HFFc6 (cell line): ENCODE results near the gene EPS8L2. TPM values are rescaled to one million over a fixed set of nuclear protein-coding genes. Genes with fewer than 3 reads are reported as not detected.

Experiments used
- DNase-seq: peaks from one replicate; pipeline ENCODE4 v3.0.0-alpha.2; 2018
- H3K27ac Mint-ChIP-seq: 2 replicates; pipeline ENCODE4 v1.8.0; 2020; ENCODE audit warnings: mild to moderate bottlenecking, mixed read lengths
- H3K27me3 Mint-ChIP-seq: 2 replicates; pipeline ENCODE4 v1.8.0; 2021; ENCODE audit warnings: mild to moderate bottlenecking, moderate library complexity, mixed read lengths; ENCODE audit not compliant: insufficient read depth
- H3K36me3 Mint-ChIP-seq: 2 replicates; pipeline ENCODE4 v1.8.0; 2021; ENCODE audit warnings: low read depth, mixed read lengths
- H3K4me1 Mint-ChIP-seq: 2 replicates; pipeline ENCODE4 v1.8.0; 2020; ENCODE audit warnings: low read depth, mixed read lengths
- H3K4me3 Mint-ChIP-seq: 2 replicates; pipeline ENCODE4 v1.8.0; 2020; ENCODE audit warnings: mild to moderate bottlenecking, moderate library complexity, mixed read lengths
- H3K9me3 Mint-ChIP-seq: 2 replicates; pipeline ENCODE4 v1.8.0; 2020; ENCODE audit warnings: mild to moderate bottlenecking, mixed read lengths
- CTCF ChIP-seq: fragments of 200-600 bp; sonication (generic); IDR thresholded peaks from 2 replicates; pipeline ENCODE4 v1.5.0; 2021; ENCODE audit warnings: antibody characterized with exemption, mild to moderate bottlenecking
- total RNA-seq, 6 experiments: library from RNA; stranded (reverse); fragmentation: NEBNext Ultra II Directional; extraction: Animal tissue kit (Norgen Biotek cat#: 25700); gene quantifications; 2 replicates in 1 of 6; 3 replicates in 5 of 6; pipeline ENCODE4 v1.2.3, GENCODE V29; 2021

Gene EPS8L2
- total RNA-seq, 6 experiments from 2014 or later, result 55.5 to 70.1 (median 65.1) TPM

- no peak for TF ChIP-seq CTCF
- Mint-ChIP-seq H3K9me3 (no peaks in the 10 kb centered on the region), H3K27me3 (peaks cover 3% of the 10 kb centered on the region; the same call in 1 of the 2 replicates), H3K4me3 (no peak overlapping the region), H3K27ac (peak overlapping the region; percentile 42; the same call in 1 of the 2 replicates), H3K4me1 (peaks cover 8% of the 10 kb centered on the region; the same call in 1 of the 2 replicates), H3K36me3 (no peaks in the 10 kb centered on the region)
- no peak for DNase-seq
Observed at GRCh38 chr11:726278-727220, 20.5 kb downstream of the EPS8L2 start.

- no peak for DNase-seq
- H3K4me3 Mint-ChIP-seq, result no peak overlapping the region
- H3K9me3 Mint-ChIP-seq, result no peaks in the 10 kb centered on the region
- H3K36me3 Mint-ChIP-seq, result no peaks in the 10 kb centered on the region
- peaks cover 8% of the 10 kb centered on the region; the same call in 1 of the 2 replicates for H3K4me1 Mint-ChIP-seq
- peaks cover 3% of the 10 kb centered on the region; the same call in 1 of the 2 replicates for H3K27me3 Mint-ChIP-seq
- TF ChIP-seq CTCF, result no peak
- H3K27ac Mint-ChIP-seq, result peak overlapping the region; percentile 42; the same call in 1 of the 2 replicates
Observed at GRCh38 chr11:727281-727701, 21.3 kb downstream of the EPS8L2 start.

- peaks cover 8% of the 10 kb centered on the region; the same call in 1 of the 2 replicates for H3K4me1 Mint-ChIP-seq
- DNase-seq, result peak; percentile 93
Observed at GRCh38 chr11:727859-728748, 22.1 kb downstream of the EPS8L2 start.

GRCh38 chr11:728901-729491 lies 23.0 kb downstream of the EPS8L2 start:
- Mint-ChIP-seq H3K36me3 (no peaks in the 10 kb centered on the region), H3K9me3 (no peaks in the 10 kb centered on the region), H3K27me3 (peaks cover 5% of the 10 kb centered on the region), H3K4me3 (no peak overlapping the region), H3K4me1 (peaks cover 8% of the 10 kb centered on the region; the same call in 1 of the 2 replicates), H3K27ac (peak overlapping the region; percentile 13; the same call in 1 of the 2 replicates)
- TF ChIP-seq CTCF, result no peak
- no peak for DNase-seq

More at GRCh38 chr11:727859-728748, 22.1 kb downstream of the EPS8L2 start:
- TF ChIP-seq CTCF, result peak; percentile 99
- peaks cover 7% of the 10 kb centered on the region for H3K27me3 Mint-ChIP-seq
- H3K4me3 Mint-ChIP-seq, result no peak overlapping the region
- H3K36me3 Mint-ChIP-seq, result no peaks in the 10 kb centered on the region
- no peaks in the 10 kb centered on the region for H3K9me3 Mint-ChIP-seq
- H3K27ac Mint-ChIP-seq, result peak overlapping the region; percentile 42
